HUES48 (cell line): ENCODE data around the gene SYNJ2.
"Not testable (repeated sequence)": the region's sequence is repeated elsewhere in the genome, so short reads cannot be mapped to it uniquely, and the experiment has no call there.

Experiments used
- H3K27ac ChIP-seq: one replicate; pipeline ENCODE4 v1.7.0; 2013; ENCODE audit warnings: low read depth, low read length, inconsistent platforms
- H3K27me3 ChIP-seq: 2 replicates; pipeline ENCODE4 v1.6.1; 2013; ENCODE audit warnings: mild to moderate bottlenecking, low read length; ENCODE audit not compliant: control insufficient read depth, insufficient read depth
- H3K36me3 ChIP-seq: 2 replicates; pipeline ENCODE4 v1.6.1; 2013; ENCODE audit warnings: low read length; ENCODE audit not compliant: control insufficient read depth, insufficient read depth
- H3K4me1 ChIP-seq: 2 replicates; pipeline ENCODE4 v1.6.1; 2013; ENCODE audit warnings: mild to moderate bottlenecking, low read length; ENCODE audit not compliant: control insufficient read depth, insufficient read depth
- H3K4me3 ChIP-seq: 2 replicates; pipeline ENCODE4 v1.5.1; 2013; ENCODE audit warnings: mild to moderate bottlenecking, low read depth, low read length
- H3K9ac ChIP-seq: 2 replicates; pipeline ENCODE4 v1.6.1; 2013; ENCODE audit warnings: mild to moderate bottlenecking, low read depth, low read length, moderate library complexity
- H3K9me3 ChIP-seq: 2 replicates; pipeline ENCODE4 v1.6.1; 2013; ENCODE audit warnings: low read length; ENCODE audit not compliant: control insufficient read depth, insufficient read depth

The SYNJ2 gene

GRCh38 chr6:157944983-157945931 is 36.4 kb upstream of the SYNJ2 start:
- H3K27me3 ChIP-seq, result no peaks in the 10 kb centered on the region
- peaks cover 61% of the 10 kb centered on the region for H3K36me3 ChIP-seq
- no peak overlapping the region for H3K27ac ChIP-seq
- no peaks in the 10 kb centered on the region for H3K9me3 ChIP-seq
- no peak overlapping the region for H3K9ac ChIP-seq
- H3K4me1 ChIP-seq, result no peaks in the 10 kb centered on the region
- H3K4me3 ChIP-seq, result no peak overlapping the region

GRCh38 chr6:157946053-157946617 is 35.5 kb upstream of the SYNJ2 start:
- H3K4me1 ChIP-seq, result no peaks in the 10 kb centered on the region

DNA sequence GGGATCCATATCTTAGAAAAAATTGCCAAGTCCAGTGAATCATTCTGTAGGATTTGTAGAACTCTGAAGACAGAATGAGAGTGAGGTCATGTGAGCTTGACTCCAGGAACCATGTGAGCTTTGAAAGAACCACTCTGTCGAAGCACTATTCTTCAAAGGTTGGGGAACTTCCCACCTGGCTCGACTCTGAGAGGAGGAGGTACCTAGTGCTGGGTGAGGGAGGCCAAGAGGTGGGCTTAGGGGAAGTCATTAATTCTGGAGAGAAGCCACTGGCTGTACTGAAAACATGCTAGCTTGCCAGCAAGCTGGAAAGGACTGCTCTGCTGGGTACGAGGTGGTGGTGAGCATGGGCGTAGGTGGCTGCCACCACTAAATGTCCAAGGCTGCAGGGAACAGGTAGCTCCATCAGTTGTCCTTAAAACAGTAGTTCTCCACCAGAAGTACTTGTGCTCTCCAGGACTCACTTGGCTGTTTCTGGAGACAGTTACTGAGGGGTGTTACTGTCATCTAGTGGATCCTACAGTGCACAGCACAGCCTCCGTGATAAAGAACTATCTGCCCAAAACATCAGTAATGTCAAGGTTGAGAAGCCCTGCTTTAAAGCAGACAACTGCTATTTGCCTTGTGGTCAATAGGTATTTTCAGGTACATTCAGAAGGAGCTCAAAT is 34.7 kb upstream of the SYNJ2 start:
- H3K27me3 ChIP-seq, result no peaks in the 10 kb centered on the region
- H3K4me3 ChIP-seq, result no peak overlapping the region
- no peaks in the 10 kb centered on the region for H3K4me1 ChIP-seq
- H3K9me3 ChIP-seq, result no peaks in the 10 kb centered on the region
- no peak overlapping the region for H3K27ac ChIP-seq
- peaks cover 46% of the 10 kb centered on the region for H3K36me3 ChIP-seq
- H3K9ac ChIP-seq, result no peak overlapping the region

More at GRCh38 chr6:157946053-157946617, 35.5 kb upstream of the SYNJ2 start:
- H3K9ac ChIP-seq, result no peak overlapping the region
- H3K36me3 ChIP-seq, result peaks cover 54% of the 10 kb centered on the region
- no peak overlapping the region for H3K27ac ChIP-seq
- H3K9me3 ChIP-seq, result no peaks in the 10 kb centered on the region
- no peak overlapping the region for H3K4me3 ChIP-seq
- no peaks in the 10 kb centered on the region for H3K27me3 ChIP-seq

DNA sequence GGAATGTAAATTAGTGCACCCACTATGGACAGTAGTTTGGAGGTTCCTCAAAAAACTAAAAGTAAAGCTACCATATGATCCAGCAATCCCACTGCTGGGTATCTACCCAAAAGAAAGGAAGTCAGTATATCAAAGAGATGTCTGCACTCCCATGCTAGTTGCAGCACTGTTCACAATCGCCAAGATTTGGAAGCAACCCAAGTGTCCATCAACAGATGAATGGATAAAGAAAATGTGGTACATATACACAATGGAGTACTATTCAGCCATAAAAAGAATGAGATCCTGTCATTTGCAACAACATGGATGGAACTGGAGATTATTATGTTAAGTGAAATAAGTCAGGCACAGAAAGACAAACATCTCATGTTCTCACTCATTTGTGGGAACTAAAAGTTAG is 30.8 kb upstream of the SYNJ2 start:
- not testable (repeated sequence) for H3K36me3 ChIP-seq, H3K4me1 ChIP-seq, H3K9me3 ChIP-seq, H3K27me3 ChIP-seq, H3K4me3 ChIP-seq, H3K9ac ChIP-seq, H3K27ac ChIP-seq

DNA sequence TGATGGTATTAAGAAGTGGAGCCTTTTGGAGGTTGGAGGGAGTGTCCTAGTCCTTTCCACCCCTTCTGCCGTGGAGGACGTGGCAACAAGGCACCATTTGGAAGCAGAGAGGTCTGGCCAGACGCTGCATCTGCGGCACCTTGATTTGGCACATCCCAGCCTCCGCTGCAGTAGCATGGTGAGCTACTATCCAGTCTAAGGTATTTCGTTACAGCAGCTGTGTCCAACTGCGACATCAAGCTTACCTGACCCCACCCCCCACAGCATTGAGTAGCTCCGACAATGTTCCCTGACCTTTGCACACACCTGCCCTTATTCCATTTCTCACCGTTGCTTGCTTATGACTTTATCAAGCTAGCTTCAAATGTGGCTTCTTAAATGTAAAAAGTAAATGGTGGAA is 29.8 kb upstream of the SYNJ2 start:
- no peaks in the 10 kb centered on the region for H3K27me3 ChIP-seq
- no peaks in the 10 kb centered on the region for H3K9me3 ChIP-seq
- no peak overlapping the region for H3K9ac ChIP-seq
- no peak overlapping the region for H3K27ac ChIP-seq
- H3K36me3 ChIP-seq, result no peaks in the 10 kb centered on the region
- H3K4me3 ChIP-seq, result no peak overlapping the region
- 0 out of 2 replicates have a peak, but pooled peaks cover 3% of the 10 kb centered on the region for H3K4me1 ChIP-seq

- no peak overlapping the region for H3K4me3 ChIP-seq
- 0 out of 2 replicates have a peak, but pooled peaks cover 3% of the 10 kb centered on the region for H3K4me1 ChIP-seq
- H3K36me3 ChIP-seq, result no peaks in the 10 kb centered on the region
- H3K27me3 ChIP-seq, result no peaks in the 10 kb centered on the region
- no peak overlapping the region for H3K27ac ChIP-seq
- H3K9ac ChIP-seq, result no peak overlapping the region
- H3K9me3 ChIP-seq, result no peaks in the 10 kb centered on the region; the same call in 1 of the 2 replicates
Observed at GRCh38 chr6:157952861-157953351, 28.8 kb upstream of the SYNJ2 start.

GRCh38 chr6:157953580-157954091 is 28.0 kb upstream of the SYNJ2 start:
- H3K27me3 ChIP-seq, result no peaks in the 10 kb centered on the region
- no peaks in the 10 kb centered on the region for H3K36me3 ChIP-seq
- H3K27ac ChIP-seq, result peak overlapping the region; percentile 63
- no peak overlapping the region for H3K9ac ChIP-seq
- 0 out of 2 replicates have a peak, but pooled peaks cover 3% of the 10 kb centered on the region for H3K4me1 ChIP-seq
- H3K4me3 ChIP-seq, result no peak overlapping the region
- H3K9me3 ChIP-seq, result peaks cover 3% of the 10 kb centered on the region; the same call in 1 of the 2 replicates

GRCh38 chr6:157954150-157955117 is 27.2 kb upstream of the SYNJ2 start:
- no peaks in the 10 kb centered on the region for H3K27me3 ChIP-seq
- 0 out of 2 replicates have a peak, but pooled peaks cover 3% of the 10 kb centered on the region for H3K4me1 ChIP-seq
- H3K27ac ChIP-seq, result peak overlapping the region; percentile 63
- H3K36me3 ChIP-seq, result no peaks in the 10 kb centered on the region
- H3K4me3 ChIP-seq, result no peak overlapping the region
- H3K9me3 ChIP-seq, result peaks cover 7% of the 10 kb centered on the region
- H3K9ac ChIP-seq, result no peak overlapping the region

GRCh38 chr6:157955675-157956074 is 26.0 kb upstream of the SYNJ2 start:
- no peak overlapping the region for H3K27ac ChIP-seq
- H3K9me3 ChIP-seq, result peaks cover 12% of the 10 kb centered on the region
- H3K4me3 ChIP-seq, result no peak overlapping the region
- no peak overlapping the region for H3K9ac ChIP-seq
- H3K36me3 ChIP-seq, result no peaks in the 10 kb centered on the region
- 0 out of 2 replicates have a peak, but pooled peaks cover 3% of the 10 kb centered on the region for H3K4me1 ChIP-seq
- no peaks in the 10 kb centered on the region for H3K27me3 ChIP-seq
